UCSD-AML1 (cell line): ENCODE results near the gene USP25.
"Not testable (repeated sequence)": the region's sequence is repeated elsewhere in the genome, so short reads cannot be mapped to it uniquely, and the experiment has no call there.

Experiments
- DNase-seq: peaks from one replicate; lab custom pipeline; 2025; ENCODE audit not compliant: unreplicated experiment; lab: John Stamatoyannopoulos, UW

USP25 gene

GRCh38 chr21:15730484-15731242 lies 881 bp downstream of the USP25 start:
- no peak for DNase-seq

GRCh38 chr21:15731243-15731613 lies 1.4 kb downstream of the USP25 start:
- DNase-seq, result no peak

GRCh38 chr21:15732290-15732995 lies 2.7 kb downstream of the USP25 start:
- no peak for DNase-seq

- DNase-seq, result no peak
These were observed 3.2 kb downstream of the USP25 start for GRCh38 chr21:15732996-15733329.

GRCh38 chr21:15735409-15735808 lies 5.6 kb downstream of the USP25 start:
- DNase-seq, result no peak

- DNase-seq, result not testable (repeated sequence)
These were observed 6.1 kb downstream of the USP25 start for GRCh38 chr21:15735931-15736330.

GRCh38 chr21:15738779-15739178 lies 9.0 kb downstream of the USP25 start:
- DNase-seq, result not testable (repeated sequence)

- DNase-seq, result no peak
These were observed 10.6 kb downstream of the USP25 start for GRCh38 chr21:15740383-15740782.

- no peak for DNase-seq
These were observed 11.7 kb downstream of the USP25 start for GRCh38 chr21:15741510-15741909.

- peak; percentile 9 for DNase-seq
These were observed 12.4 kb downstream of the USP25 start for GRCh38 chr21:15742052-15742670.

- no peak for DNase-seq
These were observed 12.9 kb downstream of the USP25 start for GRCh38 chr21:15742694-15743093.

- peak; percentile 7 for DNase-seq
These were observed 13.8 kb downstream of the USP25 start for GRCh38 chr21:15743593-15743992.

GRCh38 chr21:15744926-15745325 lies 15.1 kb downstream of the USP25 start:
- no peak for DNase-seq

GRCh38 chr21:15748586-15748985 lies 18.8 kb downstream of the USP25 start:
- DNase-seq, result no peak

GRCh38 chr21:15749082-15749860 lies 19.5 kb downstream of the USP25 start:
- no peak for DNase-seq

GRCh38 chr21:15749861-15750159 lies 20.0 kb downstream of the USP25 start:
- no peak for DNase-seq

GRCh38 chr21:15751037-15751436 lies 21.3 kb downstream of the USP25 start:
- DNase-seq, result no peak

GRCh38 chr21:15751546-15751945 lies 21.8 kb downstream of the USP25 start:
- no peak for DNase-seq

- DNase-seq, result no peak
These were observed 23.1 kb downstream of the USP25 start for GRCh38 chr21:15752763-15753407.

GRCh38 chr21:15753741-15754140 lies 24.0 kb downstream of the USP25 start:
- DNase-seq, result no peak

GRCh38 chr21:15754640-15755039 lies 24.9 kb downstream of the USP25 start:
- no peak for DNase-seq
